ENCODE measurements around the gene MYO16. TPM values are rescaled to one million over a fixed set of nuclear protein-coding genes. Genes with fewer than 3 reads are reported as not detected.

MYO16 gene
- polyA plus RNA-seq, 2 of the 4 experiments (the other 2 are of a cell fraction) = 0.03 to 0.06 TPM

- no peak for TF ChIP-seq REST (IDR thresholded peaks at IDR 0.05)
- TF ChIP-seq HOXB13 (CRISPR knock-in tag; IDR thresholded peaks at IDR 0.05; ENCODE audit: low read depth) = no peak
- TF ChIP-seq FOSL2 (IDR thresholded peaks at IDR 0.05) = no peak
- no peak for TF ChIP-seq FOSL2 (CRISPR knock-in tag; IDR thresholded peaks at IDR 0.05)
- TF ChIP-seq BHLHE40 (IDR thresholded peaks at IDR 0.05; ENCODE audit: low read depth, low read length) = no peak
- TF ChIP-seq POLR2AphosphoS2 (conservative IDR thresholded peaks at IDR 0.05; ENCODE audit: low read length) = no peak
Observed at GRCh38 chr13:109010912-109011311, 381.5 kb downstream of the MYO16 start (continued).

- FAIRE-seq (no peak), DNase-seq (ENCODE audit: low read depth in 1 of 2, low spot score in 1 of 2) (no peak), ATAC-seq (no peak)
- TF ChIP-seq KDM1A (IDR thresholded peaks at IDR 0.05; ENCODE audit: low read depth) (no peak), TFCP2L1 (CRISPR knock-in tag; IDR thresholded peaks at IDR 0.05) (no peak), CHD2 (IDR thresholded peaks at IDR 0.05; ENCODE audit: low read length, partially characterized antibody) (no peak), FOSL2 (IDR thresholded peaks at IDR 0.05) (no peak), FOSL2 (CRISPR knock-in tag; IDR thresholded peaks at IDR 0.05) (no peak), E2F6 (IDR thresholded peaks at IDR 0.05; ENCODE audit: borderline replicate concordance, low read depth) (no peak), JUNB (IDR thresholded peaks at IDR 0.05) (no peak)
- 70% methylated on average over 5 of the region's 5 CpGs for WGBS (ENCODE audit: missing lambda C conversion rate)
- Histone ChIP-seq H3K9me3 (no peaks in the 10 kb centered on the region), H3K4me2 (no peak overlapping the region), H3K4me3 (no peak overlapping the region), H3K4me1 (no peaks in the 10 kb centered on the region), H3K27ac (no peak overlapping the region)
- POLR2A ChIA-PET = no interaction called here
- CTCF ChIA-PET = no interaction called here
Observed at GRCh38 chr13:109012115-109012514, 382.7 kb downstream of the MYO16 start.

GRCh38 chr13:109021558-109021957 lies 392.1 kb downstream of the MYO16 start:
- ATAC-seq (no peak), DNase-seq (ENCODE audit: low read depth in 1 of 2, low spot score in 1 of 2) (no peak), FAIRE-seq (no peak)
- H3K4me3 ChIP-seq = no peak overlapping the region
- TF ChIP-seq RAD21 (conservative IDR thresholded peaks at IDR 0.05 in 1 of 2, IDR thresholded peaks at IDR 0.05 in 1 of 2) = no peak
- no peaks in the 10 kb centered on the region for H3K4me1 ChIP-seq
- H3K27ac ChIP-seq = no peak overlapping the region
- WGBS (ENCODE audit: missing lambda C conversion rate) = 84% methylated on average over 4 of the region's 4 CpGs
- H3K9me3 ChIP-seq = no peaks in the 10 kb centered on the region
- POLR2A ChIA-PET = no interaction called here
- H3K4me2 ChIP-seq = no peak overlapping the region
- CTCF ChIA-PET = no interaction called here

- DNase-seq (ENCODE audit: low read depth in 1 of 2, low spot score in 1 of 2) (no peak), FAIRE-seq (no peak), ATAC-seq (no peak)
- H3K27ac ChIP-seq = no peak overlapping the region
- whole genome bisulfite sequencing (ENCODE audit: missing lambda C conversion rate) = 83% methylated on average over 1 of the region's 1 CpG
- no peaks in the 10 kb centered on the region for H3K9me3 ChIP-seq
- ChIA-PET POLR2A (no interaction called here), CTCF (no interaction called here)
- no peak overlapping the region for H3K4me3 ChIP-seq
- no peaks in the 10 kb centered on the region for H3K4me1 ChIP-seq
- no peak overlapping the region for H3K4me2 ChIP-seq
- TF ChIP-seq HES2 (IDR thresholded peaks at IDR 0.05) (no peak), ATOH8 (CRISPR knock-in tag; IDR thresholded peaks at IDR 0.05; ENCODE audit: low read depth) (no peak), CHD2 (IDR thresholded peaks at IDR 0.05; ENCODE audit: low read length, partially characterized antibody) (no peak), MAX (IDR thresholded peaks at IDR 0.05) (no peak), REST (IDR thresholded peaks at IDR 0.05) (no peak), JUN (IDR thresholded peaks at IDR 0.05) (no peak), HMGXB4 (CRISPR knock-in tag; IDR thresholded peaks at IDR 0.05; ENCODE audit: borderline replicate concordance) (no peak), RAD21 (conservative IDR thresholded peaks at IDR 0.05 in 1 of 2, IDR thresholded peaks at IDR 0.05 in 1 of 2) (no peak), HOXB5 (CRISPR knock-in tag; IDR thresholded peaks at IDR 0.05) (no peak), POLR2AphosphoS2 (conservative IDR thresholded peaks at IDR 0.05; ENCODE audit: low read length) (no peak), ZC3H11A (IDR thresholded peaks at IDR 0.05) (no peak), FOXS1 (CRISPR knock-in tag; IDR thresholded peaks at IDR 0.05) (no peak), SREBF2 (IDR thresholded peaks at IDR 0.05) (no peak)
Observed at GRCh38 chr13:109024611-109025010, 395.2 kb downstream of the MYO16 start.
